HEK293 (cell line): ENCODE measurements around the gene CTXND2.
A peak's percentile ranks its signal among the peaks of the same experiment; 100 is the strongest.

Source experiments
- CTCF ChIA-PET: fragments of 350-600 bp; formaldehyde crosslinking; extraction: SDS; loops from one replicate; lab custom pipeline; 2021; ENCODE audit warnings: antibody characterized with exemption; lab: Yijun Ruan, JAX
- POLR2A ChIA-PET: fragments of 300-600 bp; formaldehyde crosslinking; extraction: SDS; loops from one replicate; lab custom pipeline; 2020; ENCODE audit warnings: antibody characterized with exemption, inconsistent platforms; lab: Yijun Ruan, JAX
- H3K27ac ChIP-seq: fragments of 200-500 bp; sonication (Bioruptor generic); 2 replicates; pipeline ENCODE4 v1.5.1; 2014; ENCODE audit warnings: low read depth, low read length, control low read depth, inconsistent platforms; ENCODE audit errors: extremely low read depth
- H3K36me3 ChIP-seq, 2 experiments: fragments of 200-500 bp in 1 of 2; sonication (Bioruptor generic) in 1 of 2; 1 replicate in 1 of 2; 2 replicates in 1 of 2; pipeline ENCODE4 v1.5.1; 2014 to 2017; ENCODE audit warnings: inconsistent platforms in 2 of 2, low read length in 2 of 2; ENCODE audit not compliant: control insufficient read depth in 2 of 2, insufficient read depth in 1 of 2
- H3K4me1 ChIP-seq: fragments of 200-500 bp; sonication (Bioruptor generic); 2 replicates; pipeline ENCODE4 v1.5.1; 2014; ENCODE audit warnings: mild to moderate bottlenecking, low read length, inconsistent platforms; ENCODE audit not compliant: control insufficient read depth, insufficient read depth
- H3K4me3 ChIP-seq: 2 replicates; pipeline ENCODE4 v1.5.1; 2011; ENCODE audit warnings: low read depth, mild to moderate bottlenecking, control low read depth, low read length, moderate library complexity
- H3K9me3 ChIP-seq: fragments of 200-500 bp; sonication (Bioruptor generic); 2 replicates; pipeline ENCODE4 v1.5.1; 2014; ENCODE audit warnings: low read depth, low read length, inconsistent platforms; ENCODE audit not compliant: control insufficient read depth, insufficient read depth
- BCL11B ChIP-seq: fragments of 450-650 bp; formaldehyde crosslinking; IDR thresholded peaks from 2 replicates; pipeline ENCODE4 v1.5.1; 2016; ENCODE audit warnings: low read depth, missing biosample characterization, missing genetic modification characterization
- RBAK ChIP-seq: fragments of 450-650 bp; formaldehyde crosslinking; IDR thresholded peaks from 2 replicates; pipeline ENCODE4 v1.5.1; 2016; ENCODE audit warnings: missing biosample characterization, missing genetic modification characterization
- ZFHX2 ChIP-seq: fragments of 450-650 bp; formaldehyde crosslinking; conservative IDR thresholded peaks from 2 replicates; pipeline ENCODE4 v1.5.1; 2016; ENCODE audit warnings: missing biosample characterization, missing genetic modification characterization
- ZNF175 ChIP-seq: fragments of 450-650 bp; formaldehyde crosslinking; IDR thresholded peaks from 2 replicates; pipeline ENCODE4 v1.5.1; 2016; ENCODE audit warnings: missing biosample characterization, missing genetic modification characterization
- ZNF214 ChIP-seq: fragments of 450-650 bp; formaldehyde crosslinking; IDR thresholded peaks from 2 replicates; pipeline ENCODE4 v1.5.1; 2017; ENCODE audit warnings: missing biosample characterization, mild to moderate bottlenecking, missing genetic modification characterization, borderline replicate concordance
- ZNF221 ChIP-seq: fragments of 450-650 bp; formaldehyde crosslinking; IDR thresholded peaks from 2 replicates; pipeline ENCODE4 v1.5.1; 2017; ENCODE audit warnings: missing biosample characterization, missing genetic modification characterization, borderline replicate concordance
- ZNF354C ChIP-seq: fragments of 450-650 bp; formaldehyde crosslinking; IDR thresholded peaks from 2 replicates; pipeline ENCODE4 v1.5.1; 2016; ENCODE audit warnings: missing biosample characterization, missing genetic modification characterization, low read depth, borderline replicate concordance
- ZNF366 ChIP-seq: fragments of 450-650 bp; formaldehyde crosslinking; conservative IDR thresholded peaks from 2 replicates; pipeline ENCODE4 v1.5.1; 2016; ENCODE audit warnings: missing biosample characterization, missing genetic modification characterization
- ZNF48 ChIP-seq: fragments of 450-650 bp; formaldehyde crosslinking; IDR thresholded peaks from 2 replicates; pipeline ENCODE4 v1.5.1; 2016; ENCODE audit warnings: missing biosample characterization, missing genetic modification characterization
- ZNF529 ChIP-seq: fragments of 450-650 bp; formaldehyde crosslinking; IDR thresholded peaks from 2 replicates; pipeline ENCODE4 v1.5.1; 2017; ENCODE audit warnings: missing genetic modification characterization, missing biosample characterization; ENCODE audit not compliant: insufficient replicate concordance
- ZNF624 ChIP-seq: fragments of 450-650 bp; formaldehyde crosslinking; IDR thresholded peaks from 2 replicates; pipeline ENCODE4 v1.5.1; 2017; ENCODE audit warnings: missing biosample characterization, missing genetic modification characterization
- ZNF664 ChIP-seq: fragments of 450-650 bp; formaldehyde crosslinking; IDR thresholded peaks from 2 replicates; pipeline ENCODE4 v1.5.1; 2016; ENCODE audit warnings: missing biosample characterization, missing genetic modification characterization
- ZNF701 ChIP-seq: fragments of 450-650 bp; formaldehyde crosslinking; IDR thresholded peaks from 2 replicates; pipeline ENCODE4 v1.5.1; 2016; ENCODE audit warnings: missing biosample characterization, missing genetic modification characterization
- ZNF747 ChIP-seq: fragments of 450-650 bp; formaldehyde crosslinking; IDR thresholded peaks from 2 replicates; pipeline ENCODE4 v1.5.1; 2016; ENCODE audit warnings: missing biosample characterization, missing genetic modification characterization
- ZXDB ChIP-seq: fragments of 450-650 bp; formaldehyde crosslinking; IDR thresholded peaks from 2 replicates; pipeline ENCODE4 v1.5.1; 2016; ENCODE audit warnings: missing biosample characterization, missing genetic modification characterization
- TF ChIP-seq, protein P1 (sequence below): fragments of 450-650 bp; formaldehyde crosslinking; IDR thresholded peaks from 2 replicates; pipeline ENCODE4 v1.5.1; 2016; ENCODE audit warnings: missing biosample characterization, missing genetic modification characterization
- TF ChIP-seq, protein P2 (sequence below): fragments of 450-650 bp; formaldehyde crosslinking; optimal IDR thresholded peaks from 2 replicates; pipeline ENCODE3; 2016; ENCODE audit warnings: missing biosample characterization, mild to moderate bottlenecking, missing genetic modification characterization

Gene CTXND2

DNA sequence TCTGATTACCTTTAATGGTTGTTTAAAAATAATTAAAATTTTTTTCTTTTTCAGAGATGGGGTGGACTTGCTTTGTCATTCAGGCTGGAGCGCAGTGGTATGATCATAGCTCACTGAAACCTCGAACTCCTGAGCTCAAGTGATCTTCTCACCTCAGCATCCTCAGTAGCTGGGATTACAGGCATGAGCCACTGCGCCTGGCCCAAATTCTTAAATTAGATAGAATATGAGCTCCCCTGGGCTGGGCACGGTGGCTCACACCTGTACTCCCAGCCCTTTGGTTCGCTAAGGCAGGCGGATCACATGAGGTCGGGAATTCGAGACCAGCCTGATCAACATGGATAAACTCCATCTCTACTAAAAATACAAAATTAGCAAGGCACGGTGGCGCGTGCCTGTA is 70.7 kb downstream of the CTXND2 start:
- H3K4me3 ChIP-seq, result no peak overlapping the region
- no peaks in the 10 kb centered on the region for H3K9me3 ChIP-seq
- no peak overlapping the region for H3K27ac ChIP-seq
- peaks cover 42 to 83% of the 10 kb centered on the region in 2 experiments for H3K36me3 ChIP-seq
- H3K4me1 ChIP-seq, result no peaks in the 10 kb centered on the region
- POLR2A ChIA-PET, result interaction anchor here (0.7 to 1.1 kb wide), 4 partner anchors 10 to 593 kb away, joined by 3 to 5 read pairs (median 4); no protein-coding TSS in a partner anchor
- TF ChIP-seq ZNF664 (tag by site-specific recombination) (0 out of 2 replicates have a peak, but pooled peaks have one; percentile 12), ZNF747 (no peak), ZNF175 (tag by site-specific recombination) (no peak), ZNF529 (tag by site-specific recombination) (no peak), ZNF48 (tag by site-specific recombination) (no peak), ZXDB (tag by site-specific recombination) (no peak)
- TF ChIP-seq, protein P1, sequence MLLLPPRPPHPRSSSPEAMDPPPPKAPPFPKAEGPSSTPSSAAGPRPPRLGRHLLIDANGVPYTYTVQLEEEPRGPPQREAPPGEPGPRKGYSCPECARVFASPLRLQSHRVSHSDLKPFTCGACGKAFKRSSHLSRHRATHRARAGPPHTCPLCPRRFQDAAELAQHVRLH (tag by site-specific recombination), result no peak
- CTCF ChIA-PET, result interaction anchor here (0.6 to 1.4 kb wide), 2 partner anchors 35 to 397 kb away, joined by 3 read pairs; no protein-coding TSS in a partner anchor

DNA sequence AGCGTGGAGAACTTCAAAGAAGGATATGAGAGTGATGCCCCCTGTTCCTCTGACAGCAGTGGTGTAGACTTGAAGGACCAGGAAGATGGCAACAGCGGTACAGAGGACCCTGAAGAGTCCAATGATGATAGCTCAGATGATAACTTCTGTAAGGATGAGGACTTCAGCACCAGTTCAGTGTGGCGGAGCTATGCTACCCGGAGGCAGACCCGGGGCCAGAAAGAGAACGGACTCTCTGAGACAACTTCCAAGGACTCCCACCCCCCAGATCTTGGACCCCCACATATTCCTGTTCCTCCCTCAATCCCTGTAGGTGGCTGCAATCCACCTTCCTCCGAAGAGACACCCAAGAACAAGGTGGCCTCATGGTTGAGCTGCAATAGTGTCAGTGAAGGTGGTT is 73.7 kb downstream of the CTXND2 start:
- no peak overlapping the region for H3K27ac ChIP-seq
- CTCF ChIA-PET, result interaction anchor here (0.9 to 1.0 kb wide), 2 partner anchors 10 to 18 kb away, joined by 3 to 5 read pairs; no protein-coding TSS in a partner anchor
- H3K36me3 ChIP-seq, result peaks cover 41 to 87% of the 10 kb centered on the region in 2 experiments
- H3K9me3 ChIP-seq, result no peaks in the 10 kb centered on the region
- TF ChIP-seq ZNF624 (tag by site-specific recombination) (no peak), RBAK (no peak), BCL11B (tag by site-specific recombination) (no peak), ZNF701 (no peak), ZFHX2 (tag by site-specific recombination) (no peak), ZNF221 (no peak), ZNF366 (tag by site-specific recombination) (no peak)
- TF ChIP-seq, protein P2, sequence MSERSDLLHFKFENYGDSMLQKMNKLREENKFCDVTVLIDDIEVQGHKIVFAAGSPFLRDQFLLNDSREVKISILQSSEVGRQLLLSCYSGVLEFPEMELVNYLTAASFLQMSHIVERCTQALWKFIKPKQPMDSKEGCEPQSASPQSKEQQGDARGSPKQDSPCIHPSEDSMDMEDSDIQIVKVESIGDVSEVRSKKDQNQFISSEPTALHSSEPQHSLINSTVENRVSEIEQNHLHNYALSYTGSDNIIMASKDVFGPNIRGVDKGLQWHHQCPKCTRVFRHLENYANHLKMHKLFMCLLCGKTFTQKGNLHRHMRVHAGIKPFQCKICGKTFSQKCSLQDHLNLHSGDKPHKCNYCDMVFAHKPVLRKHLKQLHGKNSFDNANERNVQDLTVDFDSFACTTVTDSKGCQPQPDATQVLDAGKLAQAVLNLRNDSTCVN (tag by site-specific recombination), result no peak
- H3K4me3 ChIP-seq, result no peak overlapping the region
- POLR2A ChIA-PET, result no interaction called here
- no peaks in the 10 kb centered on the region for H3K4me1 ChIP-seq

DNA sequence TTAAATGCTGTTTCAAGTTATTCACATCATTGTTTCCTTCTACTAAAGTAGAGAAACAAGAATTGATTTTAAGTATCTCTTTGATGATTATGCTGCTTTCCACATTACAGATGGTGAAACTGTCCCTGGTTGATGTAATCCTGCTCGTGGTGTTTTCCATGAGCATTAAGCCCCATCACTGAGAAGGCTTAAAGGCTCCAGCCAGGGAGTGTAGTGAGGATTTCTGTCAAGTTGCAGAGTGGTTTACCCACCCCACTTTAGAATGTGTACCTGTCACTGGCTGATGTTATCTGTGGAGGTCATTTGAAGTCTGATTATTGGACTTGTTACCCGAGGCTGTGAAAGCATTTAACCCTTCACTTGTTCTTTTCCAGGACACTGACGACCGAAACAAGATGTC is 74.8 kb downstream of the CTXND2 start:
- no peak for TF ChIP-seq ZNF214 (tag by site-specific recombination)
- no peak for TF ChIP-seq ZNF354C
- no peak overlapping the region for H3K4me3 ChIP-seq
- no peaks in the 10 kb centered on the region for H3K9me3 ChIP-seq
- no peak overlapping the region for H3K27ac ChIP-seq
- ChIA-PET CTCF (no interaction called here), POLR2A (no interaction called here)
- peaks cover 37 to 91% of the 10 kb centered on the region in 2 experiments for H3K36me3 ChIP-seq
- H3K4me1 ChIP-seq, result no peaks in the 10 kb centered on the region
